ENCODE data around the gene KRT32. TPM values are rescaled to one million over a fixed set of nuclear protein-coding genes. Genes with fewer than 3 reads are reported as not detected.

The KRT32 gene
- total RNA-seq, 1 experiment from 2014 or later: 1.5 TPM

DNA sequence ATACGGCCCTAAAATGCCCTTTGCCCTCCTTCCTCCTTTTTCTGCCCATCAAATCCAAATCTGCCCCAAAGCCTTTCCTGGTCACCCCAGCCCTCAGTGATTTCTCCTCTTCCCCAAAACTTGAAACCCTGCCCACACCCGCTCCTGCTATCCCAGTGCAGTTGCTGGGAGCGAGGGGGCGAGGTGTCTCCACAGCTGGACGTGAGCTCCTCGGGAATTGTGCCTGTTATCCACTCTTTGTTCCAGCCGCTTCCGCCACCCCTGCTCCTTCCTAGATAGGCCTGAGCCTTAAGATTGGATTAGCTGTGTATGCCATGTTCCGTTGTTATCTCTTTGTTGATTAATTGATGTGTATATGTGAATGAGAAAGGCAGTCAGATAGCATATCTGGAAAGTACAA lies 16.3 kb upstream of the KRT32 start:
- BruUV-seq (replicated peaks): no TSS peak
- Histone ChIP-seq H3K4me2 (ENCODE audit: low read length) (no peak overlapping the region), H3K79me2 (ENCODE audit: low read length) (no peaks in the 10 kb centered on the region), H3K27ac (ENCODE audit: low read length) (no peak overlapping the region), H4K20me1 (ENCODE audit: low read length) (no peaks in the 10 kb centered on the region), H3K9me2 (replicated peaks; ENCODE audit: low read length) (no peaks in the 10 kb centered on the region), H3K4me1 (ENCODE audit: insufficient read depth, low read length) (peaks cover 6% of the 10 kb centered on the region; the same call in 1 of the 2 replicates), H3K27me3 (ENCODE audit: low read length) (no peaks in the 10 kb centered on the region), H3K4me3 (ENCODE audit: low read length) (no peak overlapping the region), H3K9ac (ENCODE audit: low read length) (no peak overlapping the region), H3K9me3 (ENCODE audit: low read length) (no peaks in the 10 kb centered on the region), H3K36me3 (ENCODE audit: low read depth, low read length) (no peaks in the 10 kb centered on the region), H2AFZ (ENCODE audit: low read length) (no peak overlapping the region), H3F3A (ENCODE audit: low read length, unreplicated experiment) (no peaks in the 10 kb centered on the region)
- TF ChIP-seq, protein P1, sequence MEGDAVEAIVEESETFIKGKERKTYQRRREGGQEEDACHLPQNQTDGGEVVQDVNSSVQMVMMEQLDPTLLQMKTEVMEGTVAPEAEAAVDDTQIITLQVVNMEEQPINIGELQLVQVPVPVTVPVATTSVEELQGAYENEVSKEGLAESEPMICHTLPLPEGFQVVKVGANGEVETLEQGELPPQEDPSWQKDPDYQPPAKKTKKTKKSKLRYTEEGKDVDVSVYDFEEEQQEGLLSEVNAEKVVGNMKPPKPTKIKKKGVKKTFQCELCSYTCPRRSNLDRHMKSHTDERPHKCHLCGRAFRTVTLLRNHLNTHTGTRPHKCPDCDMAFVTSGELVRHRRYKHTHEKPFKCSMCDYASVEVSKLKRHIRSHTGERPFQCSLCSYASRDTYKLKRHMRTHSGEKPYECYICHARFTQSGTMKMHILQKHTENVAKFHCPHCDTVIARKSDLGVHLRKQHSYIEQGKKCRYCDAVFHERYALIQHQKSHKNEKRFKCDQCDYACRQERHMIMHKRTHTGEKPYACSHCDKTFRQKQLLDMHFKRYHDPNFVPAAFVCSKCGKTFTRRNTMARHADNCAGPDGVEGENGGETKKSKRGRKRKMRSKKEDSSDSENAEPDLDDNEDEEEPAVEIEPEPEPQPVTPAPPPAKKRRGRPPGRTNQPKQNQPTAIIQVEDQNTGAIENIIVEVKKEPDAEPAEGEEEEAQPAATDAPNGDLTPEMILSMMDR (conservative IDR thresholded peaks at IDR 0.05; ENCODE audit: low read depth, low read length): no peak
- TF ChIP-seq EZH2 (IDR thresholded peaks at IDR 0.05; ENCODE audit: low read length, unreplicated experiment) (no peak), EZH2phosphoT487 (IDR thresholded peaks at IDR 0.05; ENCODE audit: borderline replicate concordance, low read length) (no peak)
- no peak for ATAC-seq
- CTCF ChIA-PET: no interaction called here
- POLR2A ChIA-PET (ENCODE audit: unreplicated experiment): no interaction called here
- intact Hi-C loops (cut with micrococcal nuclease): no loop called here
- no peak for DNase-seq

DNA sequence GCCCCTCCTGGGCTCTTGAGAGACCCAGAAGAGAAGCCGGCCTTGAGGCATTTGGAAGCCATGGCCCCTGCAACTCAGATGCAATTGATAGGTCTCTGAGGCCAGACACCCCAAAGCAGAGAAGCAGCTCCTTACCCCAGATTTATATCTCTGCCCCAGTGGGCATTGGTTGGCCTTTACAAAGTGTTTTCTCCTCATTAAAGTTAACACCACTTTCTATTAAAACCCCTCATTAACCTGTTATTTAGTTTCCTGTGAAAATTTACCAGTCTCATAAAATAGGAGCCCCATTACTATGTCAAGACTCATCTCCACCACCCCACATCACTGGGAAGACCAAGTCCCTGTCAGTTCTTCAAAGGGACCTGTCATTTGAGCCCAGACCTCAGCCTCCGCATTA lies 13.8 kb upstream of the KRT32 start, which contains the start of gene KRT35:
Gene KRT35 (minus strand): TSS at position 116 of the 400 bp plus-strand sequence. CDS start 54 bp downstream, at position 62.
- DNase-seq: no peak
- no peak within 1 kb of the TSS for H3K9ac ChIP-seq (ENCODE audit: low read length)
- no peaks in the 10 kb centered on the region for H3F3A ChIP-seq (ENCODE audit: low read length, unreplicated experiment)
- no peaks in the 10 kb centered on the region for H3K79me2 ChIP-seq (ENCODE audit: low read length)
- peaks cover 6% of the 10 kb centered on the region; the same call in 1 of the 2 replicates for H3K4me1 ChIP-seq (ENCODE audit: insufficient read depth, low read length)
- intact Hi-C loops (cut with micrococcal nuclease): no loop called here
- H3K27ac ChIP-seq (ENCODE audit: low read length): no peak within 1 kb of the TSS
- no peaks in the 10 kb centered on the region for H3K9me3 ChIP-seq (ENCODE audit: low read length)
- no peaks in the 10 kb centered on the region for H3K36me3 ChIP-seq (ENCODE audit: low read depth, low read length)
- no peaks in the 10 kb centered on the region for H4K20me1 ChIP-seq (ENCODE audit: low read length)
- CTCF ChIA-PET: no interaction called here
- ATAC-seq: no peak
- no peak within 1 kb of the TSS for H2AFZ ChIP-seq (ENCODE audit: low read length)
- TF ChIP-seq EZH2phosphoT487 (IDR thresholded peaks at IDR 0.05; ENCODE audit: borderline replicate concordance, low read length): no peak
- TF ChIP-seq, protein P1 (conservative IDR thresholded peaks at IDR 0.05; ENCODE audit: low read depth, low read length): no peak
- POLR2A ChIA-PET (ENCODE audit: unreplicated experiment): no interaction called here
- H3K4me2 ChIP-seq (ENCODE audit: low read length): no peak within 1 kb of the TSS
- BruUV-seq (replicated peaks): no TSS peak
- no peaks in the 10 kb centered on the region for H3K9me2 ChIP-seq (replicated peaks; ENCODE audit: low read length)
- H3K4me3 ChIP-seq (ENCODE audit: low read length): no peak within 1 kb of the TSS
- H3K27me3 ChIP-seq (ENCODE audit: low read length): no peaks in the 10 kb centered on the region

DNA sequence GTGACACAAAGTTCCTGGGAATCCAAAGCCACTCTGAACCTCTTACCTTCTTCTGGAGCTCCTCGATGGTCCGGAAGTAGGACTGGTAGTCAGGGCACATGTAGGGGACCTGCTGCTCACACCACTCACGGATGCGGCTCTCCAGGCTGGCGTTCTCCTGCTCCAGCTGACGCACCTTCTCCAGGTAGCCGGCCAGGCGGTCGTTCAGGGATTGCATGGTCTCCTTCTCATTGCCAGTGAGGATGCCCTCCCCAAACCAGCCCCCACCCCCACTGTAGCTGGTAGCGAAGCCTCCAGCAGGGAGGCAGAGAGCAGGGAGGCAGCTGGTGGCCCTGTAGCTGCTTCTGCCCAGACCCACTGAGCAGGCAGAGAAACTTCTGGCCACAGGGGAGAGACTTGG lies 13.4 kb upstream of the KRT32 start:
- Histone ChIP-seq H3K9me2 (replicated peaks; ENCODE audit: low read length) (no peaks in the 10 kb centered on the region), H3K36me3 (ENCODE audit: low read depth, low read length) (no peaks in the 10 kb centered on the region), H3K4me3 (ENCODE audit: low read length) (no peak overlapping the region), H3K79me2 (ENCODE audit: low read length) (no peaks in the 10 kb centered on the region), H3K4me2 (ENCODE audit: low read length) (no peak overlapping the region), H4K20me1 (ENCODE audit: low read length) (no peaks in the 10 kb centered on the region), H3K9me3 (ENCODE audit: low read length) (no peaks in the 10 kb centered on the region), H2AFZ (ENCODE audit: low read length) (no peak overlapping the region), H3K27me3 (ENCODE audit: low read length) (no peaks in the 10 kb centered on the region), H3K9ac (ENCODE audit: low read length) (no peak overlapping the region), H3K4me1 (ENCODE audit: insufficient read depth, low read length) (peaks cover 6% of the 10 kb centered on the region; the same call in 1 of the 2 replicates), H3K27ac (ENCODE audit: low read length) (no peak overlapping the region), H3F3A (ENCODE audit: low read length, unreplicated experiment) (no peaks in the 10 kb centered on the region)
- ChIA-PET CTCF (no interaction called here), POLR2A (ENCODE audit: unreplicated experiment) (no interaction called here)
- ATAC-seq: no peak
- intact Hi-C loops (cut with micrococcal nuclease): no loop called here
- DNase-seq: no peak
- BruUV-seq (replicated peaks): no TSS peak
- TF ChIP-seq EZH2 (IDR thresholded peaks at IDR 0.05; ENCODE audit: low read length, unreplicated experiment): no peak
- TF ChIP-seq, protein P1 (conservative IDR thresholded peaks at IDR 0.05; ENCODE audit: low read depth, low read length): no peak
- TF ChIP-seq EZH2phosphoT487 (IDR thresholded peaks at IDR 0.05; ENCODE audit: borderline replicate concordance, low read length): no peak
